GM21529 (cell line): ENCODE data around the gene RCHY1.

Source experiments
- ATAC-seq: cut with Tn5 transposase; IDR thresholded peaks from one replicate; pipeline ENCODE4 v1.9.1; 2021; ENCODE audit not compliant: unreplicated experiment

The RCHY1 gene

DNA sequence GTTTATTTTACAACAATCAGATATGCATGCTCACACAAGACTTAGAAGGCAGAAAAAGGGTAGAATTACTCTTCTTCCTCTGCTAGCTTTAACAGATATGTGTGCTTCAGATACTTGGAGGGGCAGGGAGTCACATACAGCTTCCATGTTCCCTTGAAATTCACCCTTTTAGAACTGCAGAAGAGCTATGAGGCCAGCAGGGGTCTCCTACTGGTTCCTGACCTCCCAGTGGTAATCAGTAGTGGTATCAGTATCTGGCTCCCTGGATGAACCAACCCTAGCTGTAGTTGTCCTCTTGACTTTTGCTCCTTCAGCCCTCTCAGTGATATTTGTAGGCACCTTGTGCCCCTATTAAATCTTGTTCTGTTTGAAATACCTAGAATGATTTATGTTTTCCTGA, 81.5 kb downstream of the RCHY1 start:
- ATAC-seq, result no peak

GRCh38 chr4:75429208-75429607, 85.0 kb downstream of the RCHY1 start:
- no peak for ATAC-seq
